ENCODE data around the gene ABO.
A peak's percentile ranks its signal among the peaks of the same experiment; 100 is the strongest.
"Not testable (repeated sequence)": the region's sequence is repeated elsewhere in the genome, so short reads cannot be mapped to it uniquely, and the experiment has no call there.

Gene ABO

GRCh38 chr9:133249337-133249736 is 25.7 kb downstream of the ABO start:
- FAIRE-seq = no peak
- DNase-seq (ENCODE audit: extremely low spot score, insufficient read length, low read depth) = no peak

GRCh38 chr9:133248726-133249295 is 26.2 kb downstream of the ABO start:
- DNase-seq (ENCODE audit: extremely low spot score, insufficient read length, low read depth) (no peak), FAIRE-seq (no peak)

GRCh38 chr9:133247632-133248031 is 27.4 kb downstream of the ABO start:
- DNase-seq (ENCODE audit: extremely low spot score, insufficient read length, low read depth) = no peak
- no peak for FAIRE-seq

GRCh38 chr9:133246991-133247390 is 28.0 kb downstream of the ABO start:
- FAIRE-seq (no peak), DNase-seq (ENCODE audit: extremely low spot score, insufficient read length, low read depth) (no peak)

- DNase-seq (ENCODE audit: extremely low spot score, insufficient read length, low read depth) = no peak
- no peak for FAIRE-seq
Observed at GRCh38 chr9:133246562-133246961, 28.4 kb downstream of the ABO start.

GRCh38 chr9:133242991-133243390 is 32.0 kb downstream of the ABO start:
- FAIRE-seq (no peak), DNase-seq (ENCODE audit: extremely low spot score, insufficient read length, low read depth) (no peak)

- DNase-seq (ENCODE audit: extremely low spot score, insufficient read length, low read depth) = no peak
- FAIRE-seq = no peak
Observed at GRCh38 chr9:133242241-133242640, 32.8 kb downstream of the ABO start.

- DNase-seq (ENCODE audit: extremely low spot score, insufficient read length, low read depth) (no peak), FAIRE-seq (no peak)
Observed at GRCh38 chr9:133239533-133240090, 35.4 kb downstream of the ABO start.

GRCh38 chr9:133238851-133239532 is 36.0 kb downstream of the ABO start:
- no peak for FAIRE-seq
- peak; percentile 44 for DNase-seq (ENCODE audit: extremely low spot score, insufficient read length, low read depth)

GRCh38 chr9:133238272-133238850 is 36.6 kb downstream of the ABO start:
- DNase-seq (ENCODE audit: extremely low spot score, insufficient read length, low read depth) (no peak), FAIRE-seq (no peak)

- FAIRE-seq = no peak
- DNase-seq (ENCODE audit: extremely low spot score, insufficient read length, low read depth) = no peak
Observed at GRCh38 chr9:133237035-133237731, 37.8 kb downstream of the ABO start.

GRCh38 chr9:133236291-133237034 is 38.5 kb downstream of the ABO start:
- DNase-seq (ENCODE audit: extremely low spot score, insufficient read length, low read depth); FAIRE-seq: not testable (repeated sequence)

- DNase-seq (ENCODE audit: extremely low spot score, insufficient read length, low read depth) (no peak), FAIRE-seq (no peak)
Observed at GRCh38 chr9:133235549-133236222, 39.3 kb downstream of the ABO start.

GRCh38 chr9:133234577-133235322 is 40.3 kb downstream of the ABO start:
- FAIRE-seq (no peak), DNase-seq (ENCODE audit: extremely low spot score, insufficient read length, low read depth) (no peak)

GRCh38 chr9:133233681-133234432 is 41.1 kb downstream of the ABO start:
- DNase-seq (ENCODE audit: extremely low spot score, insufficient read length, low read depth) (no peak), FAIRE-seq (no peak)

- FAIRE-seq; DNase-seq (ENCODE audit: extremely low spot score, insufficient read length, low read depth): not testable (repeated sequence)
Observed at GRCh38 chr9:133231934-133232568, 43.0 kb downstream of the ABO start.

- not testable (repeated sequence) for FAIRE-seq; DNase-seq (ENCODE audit: extremely low spot score, insufficient read length, low read depth)
Observed at GRCh38 chr9:133230514-133230913, 44.5 kb downstream of the ABO start.

- DNase-seq (ENCODE audit: extremely low spot score, insufficient read length, low read depth) (no peak), FAIRE-seq (no peak)
Observed at GRCh38 chr9:133230093-133230492, 44.9 kb downstream of the ABO start.
